ENCODE measurements around the gene OR4N2.

DNA sequence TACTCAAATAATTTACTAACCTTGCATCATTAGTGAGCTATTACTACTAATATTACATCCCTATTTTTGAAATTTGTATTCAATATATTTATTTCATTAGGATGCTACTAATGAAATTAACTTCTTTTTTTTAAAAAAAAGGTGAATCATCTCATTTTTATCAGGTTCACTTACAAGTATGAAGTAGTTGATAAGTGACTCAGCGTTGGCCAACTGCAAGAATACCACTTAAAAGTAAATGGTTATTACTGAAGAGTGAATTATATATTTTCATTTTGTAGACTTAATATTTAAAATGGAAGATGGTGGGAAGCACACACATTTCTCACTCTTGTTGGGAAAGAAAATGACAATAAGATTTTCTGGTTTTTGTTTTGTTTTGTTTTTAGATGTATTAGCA lies 19.6 kb downstream of the OR4N2 start:
- TF ChIP-seq EZH2 (IDR thresholded peaks at IDR 0.05), result no peak
- TF ChIP-seq, protein P1, sequence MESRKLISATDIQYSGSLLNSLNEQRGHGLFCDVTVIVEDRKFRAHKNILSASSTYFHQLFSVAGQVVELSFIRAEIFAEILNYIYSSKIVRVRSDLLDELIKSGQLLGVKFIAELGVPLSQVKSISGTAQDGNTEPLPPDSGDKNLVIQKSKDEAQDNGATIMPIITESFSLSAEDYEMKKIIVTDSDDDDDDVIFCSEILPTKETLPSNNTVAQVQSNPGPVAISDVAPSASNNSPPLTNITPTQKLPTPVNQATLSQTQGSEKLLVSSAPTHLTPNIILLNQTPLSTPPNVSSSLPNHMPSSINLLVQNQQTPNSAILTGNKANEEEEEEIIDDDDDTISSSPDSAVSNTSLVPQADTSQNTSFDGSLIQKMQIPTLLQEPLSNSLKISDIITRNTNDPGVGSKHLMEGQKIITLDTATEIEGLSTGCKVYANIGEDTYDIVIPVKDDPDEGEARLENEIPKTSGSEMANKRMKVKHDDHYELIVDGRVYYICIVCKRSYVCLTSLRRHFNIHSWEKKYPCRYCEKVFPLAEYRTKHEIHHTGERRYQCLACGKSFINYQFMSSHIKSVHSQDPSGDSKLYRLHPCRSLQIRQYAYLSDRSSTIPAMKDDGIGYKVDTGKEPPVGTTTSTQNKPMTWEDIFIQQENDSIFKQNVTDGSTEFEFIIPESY (IDR thresholded peaks at IDR 0.05; ENCODE audit: extremely low read depth, insufficient replicate concordance, low read length), result no peak
